C4-2B (cell line): ENCODE results near the gene PTCSC3.

ENCODE experiments used
- ZFX ChIP-seq: fragments of 450-650 bp; IDR thresholded peaks from 2 replicates; pipeline ENCODE4 v1.6.1; 2017
- TF ChIP-seq, protein P1 (sequence below): fragments of 450-650 bp; conservative IDR thresholded peaks from 2 replicates; pipeline ENCODE4 v1.5.1; 2017; ENCODE audit warnings: mild to moderate bottlenecking

DNA sequence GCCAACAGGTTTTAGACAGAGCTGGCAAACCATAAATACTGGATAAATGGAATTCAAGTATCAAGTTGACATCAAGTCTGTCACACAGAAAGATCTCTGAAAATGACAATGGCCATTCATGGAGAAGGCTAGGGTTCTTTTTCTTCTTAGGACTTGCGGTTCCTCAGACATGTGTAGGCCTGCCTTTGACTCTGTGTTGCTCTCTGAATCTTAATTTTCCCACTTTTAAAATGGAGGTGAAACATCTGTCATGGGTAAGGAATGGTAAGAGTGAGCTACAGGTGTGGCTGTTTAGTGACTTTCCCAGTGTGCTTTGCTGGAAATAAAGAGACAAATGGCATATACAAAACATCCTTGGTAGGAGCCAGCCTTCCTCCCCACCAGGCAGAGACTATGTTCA, 79.2 kb downstream of the PTCSC3 start:
- TF ChIP-seq, protein P1, sequence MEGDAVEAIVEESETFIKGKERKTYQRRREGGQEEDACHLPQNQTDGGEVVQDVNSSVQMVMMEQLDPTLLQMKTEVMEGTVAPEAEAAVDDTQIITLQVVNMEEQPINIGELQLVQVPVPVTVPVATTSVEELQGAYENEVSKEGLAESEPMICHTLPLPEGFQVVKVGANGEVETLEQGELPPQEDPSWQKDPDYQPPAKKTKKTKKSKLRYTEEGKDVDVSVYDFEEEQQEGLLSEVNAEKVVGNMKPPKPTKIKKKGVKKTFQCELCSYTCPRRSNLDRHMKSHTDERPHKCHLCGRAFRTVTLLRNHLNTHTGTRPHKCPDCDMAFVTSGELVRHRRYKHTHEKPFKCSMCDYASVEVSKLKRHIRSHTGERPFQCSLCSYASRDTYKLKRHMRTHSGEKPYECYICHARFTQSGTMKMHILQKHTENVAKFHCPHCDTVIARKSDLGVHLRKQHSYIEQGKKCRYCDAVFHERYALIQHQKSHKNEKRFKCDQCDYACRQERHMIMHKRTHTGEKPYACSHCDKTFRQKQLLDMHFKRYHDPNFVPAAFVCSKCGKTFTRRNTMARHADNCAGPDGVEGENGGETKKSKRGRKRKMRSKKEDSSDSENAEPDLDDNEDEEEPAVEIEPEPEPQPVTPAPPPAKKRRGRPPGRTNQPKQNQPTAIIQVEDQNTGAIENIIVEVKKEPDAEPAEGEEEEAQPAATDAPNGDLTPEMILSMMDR: no peak
- no peak for TF ChIP-seq ZFX
